ENCODE results near the gene COQ3.

GRCh38 chr6:99427988-99428387, 34.0 kb upstream of the COQ3 start:
- no peak for TF ChIP-seq POLR2AphosphoS5 (IDR thresholded peaks at IDR 0.05)
- TF ChIP-seq, protein P1, sequence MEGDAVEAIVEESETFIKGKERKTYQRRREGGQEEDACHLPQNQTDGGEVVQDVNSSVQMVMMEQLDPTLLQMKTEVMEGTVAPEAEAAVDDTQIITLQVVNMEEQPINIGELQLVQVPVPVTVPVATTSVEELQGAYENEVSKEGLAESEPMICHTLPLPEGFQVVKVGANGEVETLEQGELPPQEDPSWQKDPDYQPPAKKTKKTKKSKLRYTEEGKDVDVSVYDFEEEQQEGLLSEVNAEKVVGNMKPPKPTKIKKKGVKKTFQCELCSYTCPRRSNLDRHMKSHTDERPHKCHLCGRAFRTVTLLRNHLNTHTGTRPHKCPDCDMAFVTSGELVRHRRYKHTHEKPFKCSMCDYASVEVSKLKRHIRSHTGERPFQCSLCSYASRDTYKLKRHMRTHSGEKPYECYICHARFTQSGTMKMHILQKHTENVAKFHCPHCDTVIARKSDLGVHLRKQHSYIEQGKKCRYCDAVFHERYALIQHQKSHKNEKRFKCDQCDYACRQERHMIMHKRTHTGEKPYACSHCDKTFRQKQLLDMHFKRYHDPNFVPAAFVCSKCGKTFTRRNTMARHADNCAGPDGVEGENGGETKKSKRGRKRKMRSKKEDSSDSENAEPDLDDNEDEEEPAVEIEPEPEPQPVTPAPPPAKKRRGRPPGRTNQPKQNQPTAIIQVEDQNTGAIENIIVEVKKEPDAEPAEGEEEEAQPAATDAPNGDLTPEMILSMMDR (IDR thresholded peaks at IDR 0.05 in 8 of 11, conservative IDR thresholded peaks at IDR 0.05 in 3 of 11) = no peak
- TF ChIP-seq POLR2A (IDR thresholded peaks at IDR 0.05) = no peak

All from spleen (tissue), 7 donors.